ENCODE measurements around the gene YAP1. TPM values are rescaled to one million over a fixed set of nuclear protein-coding genes. Genes with fewer than 3 reads are reported as not detected.

The YAP1 gene
- polyA plus RNA-seq, 5 donors = 228 to 385 (median 348) TPM

GRCh38 chr11:102155676-102156075 is 45.4 kb downstream of the YAP1 start:
- no peak for DNase-seq

GRCh38 chr11:102157219-102157618 is 47.0 kb downstream of the YAP1 start:
- DNase-seq = peak; percentile 77 to 83

- no peak for DNase-seq
Observed at GRCh38 chr11:102158164-102158735, 48.0 kb downstream of the YAP1 start.

GRCh38 chr11:102163368-102163767 is 53.1 kb downstream of the YAP1 start:
- DNase-seq = no peak

GRCh38 chr11:102166175-102167064 is 56.2 kb downstream of the YAP1 start:
- DNase-seq = no peak

- DNase-seq = no peak
Observed at GRCh38 chr11:102168481-102168880, 58.2 kb downstream of the YAP1 start.

- DNase-seq = no peak
Observed at GRCh38 chr11:102171101-102171500, 60.9 kb downstream of the YAP1 start.

GRCh38 chr11:102172127-102172848 is 62.0 kb downstream of the YAP1 start:
- no peak for DNase-seq

- no peak for DNase-seq
Observed at GRCh38 chr11:102177126-102177525, 66.9 kb downstream of the YAP1 start.

- DNase-seq = no peak
Observed at GRCh38 chr11:102177974-102178631, 67.9 kb downstream of the YAP1 start.

GRCh38 chr11:102179371-102179770 is 69.1 kb downstream of the YAP1 start:
- no peak for DNase-seq

- DNase-seq = no peak
Observed at GRCh38 chr11:102184269-102184987, 74.2 kb downstream of the YAP1 start.

- no peak for DNase-seq
Observed at GRCh38 chr11:102186551-102187191, 76.4 kb downstream of the YAP1 start.

GRCh38 chr11:102187416-102188151 is 77.3 kb downstream of the YAP1 start:
- peak; percentile 93 to 95 for DNase-seq

- DNase-seq = no peak
Observed at GRCh38 chr11:102188488-102188887, 78.2 kb downstream of the YAP1 start.

GRCh38 chr11:102191832-102192231 is 81.6 kb downstream of the YAP1 start:
- DNase-seq = no peak

- DNase-seq = peak in 1 of 2 donors; percentile 61
Observed at GRCh38 chr11:102192349-102193066, 82.3 kb downstream of the YAP1 start.

- no peak for DNase-seq
Observed at GRCh38 chr11:102194257-102194656, 84.0 kb downstream of the YAP1 start.

- peak; percentile 78 to 89 for DNase-seq
Observed at GRCh38 chr11:102194990-102195389, 84.7 kb downstream of the YAP1 start.
